Fibroblast of pulmonary artery (primary cell): ENCODE data around the gene SLC25A11.
A peak's percentile ranks its signal among the peaks of the same experiment; 100 is the strongest.

Experiments
- DNase-seq: peaks from one replicate; pipeline ENCODE4 v3.0.0-alpha.2; 2010; ENCODE audit warnings: low read depth
- H3K4me3 ChIP-seq: replicated peaks from 2 replicates; pipeline ENCODE4 v1.5.1; 2011; ENCODE audit warnings: low read depth, mild to moderate bottlenecking, control low read depth, low read length, moderate library complexity
- CTCF ChIP-seq: IDR thresholded peaks from 2 replicates; pipeline ENCODE4 v1.5.1; 2011; ENCODE audit warnings: mild to moderate bottlenecking, control low read depth, low read length, inconsistent platforms; ENCODE audit errors: missing control alignments

The SLC25A11 gene

DNA sequence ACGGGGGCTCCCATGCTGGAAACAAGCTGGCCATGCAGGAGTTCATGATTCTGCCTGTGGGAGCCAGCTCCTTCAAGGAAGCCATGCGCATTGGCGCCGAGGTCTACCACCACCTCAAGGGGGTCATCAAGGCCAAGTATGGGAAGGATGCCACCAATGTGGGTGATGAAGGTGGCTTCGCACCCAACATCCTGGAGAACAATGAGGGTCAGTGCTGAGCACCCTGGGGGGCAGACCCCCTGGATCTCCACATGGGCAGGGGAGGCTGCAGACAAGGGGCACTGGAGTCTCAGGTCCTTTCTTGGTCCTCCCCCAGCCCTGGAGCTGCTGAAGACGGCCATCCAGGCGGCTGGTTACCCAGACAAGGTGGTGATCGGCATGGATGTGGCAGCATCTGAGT lies 15.2 kb upstream of the SLC25A11 start:
- DNase-seq = no peak
- TF ChIP-seq CTCF = no peak
- H3K4me3 ChIP-seq = no peak overlapping the region

DNA sequence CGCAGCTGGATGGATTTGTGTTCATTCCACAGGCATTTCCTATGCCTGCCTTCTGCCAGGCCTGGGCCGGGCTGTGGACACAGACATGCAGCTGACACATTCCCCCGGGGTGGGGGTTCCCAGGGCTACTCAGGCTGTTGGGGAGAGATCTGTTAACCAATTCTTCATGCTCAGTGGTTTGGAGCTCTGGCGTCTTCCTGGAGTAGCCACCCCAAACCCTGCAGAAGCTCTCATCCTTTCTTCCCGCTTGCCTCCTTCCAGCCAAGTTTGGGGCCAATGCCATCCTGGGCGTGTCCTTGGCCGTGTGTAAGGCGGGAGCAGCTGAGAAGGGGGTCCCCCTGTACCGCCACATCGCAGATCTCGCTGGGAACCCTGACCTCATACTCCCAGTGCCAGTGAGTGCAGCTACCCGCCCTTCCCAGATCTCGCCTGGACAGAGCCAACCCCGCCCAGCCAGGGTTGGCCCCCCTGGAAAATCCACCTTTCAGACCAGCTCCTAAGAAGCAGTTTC lies 13.7 kb upstream of the SLC25A11 start:
- TF ChIP-seq CTCF = no peak
- H3K4me3 ChIP-seq = no peak overlapping the region
- peak; percentile 36 for DNase-seq

DNA sequence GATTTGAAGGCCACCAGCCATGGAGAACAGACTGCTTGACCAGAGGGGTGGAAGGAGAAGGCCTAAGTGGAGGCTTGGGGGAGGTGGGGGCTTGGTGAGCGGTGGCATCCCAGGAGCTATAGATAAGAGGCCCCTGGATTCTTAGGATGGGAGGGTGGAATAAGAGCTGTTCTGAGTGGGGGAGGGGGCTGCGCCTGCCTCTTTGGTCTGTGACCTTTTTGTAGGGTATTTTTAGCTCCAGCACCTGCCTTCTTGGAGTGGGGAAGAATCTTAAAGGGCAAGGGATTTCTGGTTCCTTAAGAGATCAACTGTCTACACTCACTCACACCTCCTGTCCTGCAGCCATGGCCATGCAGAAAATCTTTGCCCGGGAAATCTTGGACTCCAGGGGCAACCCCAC lies 11.6 kb upstream of the SLC25A11 start:
- no peak overlapping the region for H3K4me3 ChIP-seq
- DNase-seq = no peak
- no peak for TF ChIP-seq CTCF

DNA sequence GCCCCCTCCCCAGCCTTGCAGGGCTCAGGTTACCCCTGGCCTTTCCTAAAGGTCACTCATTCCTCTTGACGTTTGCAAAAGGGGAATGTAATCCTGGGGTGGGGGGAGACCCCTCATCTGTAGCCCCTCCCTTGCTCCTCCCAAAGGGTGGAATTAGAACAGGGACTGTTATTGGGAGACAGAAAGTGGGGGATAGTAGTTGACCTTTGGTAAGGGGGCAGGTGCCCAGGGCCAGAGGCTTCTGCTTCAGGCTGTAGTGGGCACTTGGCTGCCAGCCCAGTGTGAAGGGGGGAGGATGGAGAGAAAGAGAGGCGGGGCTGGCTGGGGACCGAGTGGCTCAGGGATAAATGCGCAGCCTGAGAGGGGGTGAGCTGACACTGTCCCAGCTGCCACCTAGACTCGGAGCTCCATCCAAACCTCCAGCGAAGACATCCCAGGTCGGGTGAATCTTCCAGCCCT lies 10.9 kb upstream of the SLC25A11 start, which contains the start of gene ENO3:
TSS of gene ENO3 (plus strand) at position 374 of the 459 bp plus-strand sequence. CDS start 711 bp downstream, outside the sequence.
- H3K4me3 ChIP-seq = peak within 1 kb of the TSS; percentile 40
- no peak for DNase-seq
- TF ChIP-seq CTCF = no peak

DNA sequence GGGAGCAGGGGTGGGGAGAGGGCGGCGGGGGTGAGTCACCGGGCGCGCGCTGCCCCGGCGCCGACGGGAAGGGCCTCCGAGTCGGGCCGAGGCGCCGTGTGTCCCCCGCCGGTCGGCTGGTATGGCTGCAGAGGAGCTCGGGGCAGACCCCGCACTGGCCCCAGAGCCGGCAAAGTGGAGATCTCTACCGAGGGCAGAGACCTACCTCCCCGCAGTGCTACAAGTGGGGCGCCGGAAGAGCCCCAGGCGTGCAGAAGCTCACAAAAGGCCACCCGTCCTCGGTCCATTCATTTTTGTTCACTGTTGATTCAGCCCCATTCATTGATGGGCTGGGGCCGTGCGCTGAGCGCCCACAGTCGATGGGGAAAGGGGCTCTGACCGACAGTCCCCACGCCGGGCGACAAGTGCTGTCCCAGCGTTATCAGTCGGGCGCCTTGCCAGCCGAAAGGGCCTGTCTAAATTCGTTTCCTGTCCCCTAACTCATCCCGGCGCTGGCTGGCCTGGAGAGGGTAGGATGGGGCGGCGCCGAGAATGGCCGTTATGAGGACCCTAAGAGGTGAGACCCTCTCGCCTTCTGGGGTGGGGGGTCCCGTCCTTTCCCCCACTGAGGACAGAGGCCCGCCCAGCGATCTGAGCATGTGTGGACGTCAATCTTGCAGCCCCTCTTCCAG lies 10.4 kb upstream of the SLC25A11 start:
- peak overlapping the region; percentile 40 for H3K4me3 ChIP-seq
- DNase-seq = no peak
- TF ChIP-seq CTCF = no peak

DNA sequence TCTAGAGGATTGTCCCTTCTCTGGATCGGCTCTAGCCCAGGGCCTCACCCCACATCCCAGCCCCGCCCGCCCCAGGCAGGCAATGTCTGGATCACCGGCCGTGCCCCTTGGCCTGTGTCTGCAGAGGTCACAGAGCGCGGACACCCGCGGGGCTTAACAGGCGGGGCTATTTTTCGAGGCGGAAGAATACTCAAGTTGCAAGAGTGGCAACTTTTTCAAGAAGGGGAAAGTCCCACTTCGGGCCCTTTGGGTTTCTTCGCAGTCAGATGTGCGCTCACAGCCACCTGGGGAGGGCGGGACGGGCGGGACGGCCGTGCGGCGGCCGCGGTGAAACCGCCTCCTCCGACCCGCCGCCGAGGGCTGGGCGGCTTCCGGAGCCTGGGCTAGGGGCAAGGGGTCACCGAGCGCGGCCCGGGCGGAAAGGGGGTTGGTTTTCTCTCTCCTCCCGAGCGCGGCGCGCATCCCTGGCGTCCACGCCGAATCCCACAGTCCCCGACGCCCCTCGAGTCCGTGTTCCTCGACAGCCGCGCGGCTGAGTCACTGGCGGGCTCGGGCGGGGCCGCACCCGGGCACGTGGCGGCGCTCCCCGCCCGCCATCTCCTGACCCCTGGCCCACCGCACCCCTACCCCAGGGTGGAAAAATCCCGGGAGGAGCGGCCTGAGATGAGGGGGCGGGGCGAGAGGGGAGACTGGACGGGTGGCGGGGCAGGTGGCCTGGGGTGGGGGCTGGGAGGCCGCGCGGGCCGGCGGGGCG lies 9.7 kb upstream of the SLC25A11 start:
- TF ChIP-seq CTCF = no peak
- DNase-seq = peak; percentile 69
- peak overlapping the region; percentile 95 for H3K4me3 ChIP-seq
